TTC549 (cell line): ENCODE measurements around the gene CERS5.
"Not testable (repeated sequence)": the region's sequence is repeated elsewhere in the genome, so short reads cannot be mapped to it uniquely, and the experiment has no call there.

Source experiments
- FAIRE-seq: peaks from 2 replicates; lab custom pipeline; 2012; peaks lifted over from hg19 to GRCh38; lab: Jason Lieb, UNC

CERS5 gene

GRCh38 chr12:50102646-50103309, 64.4 kb downstream of the CERS5 start:
- no peak for FAIRE-seq

GRCh38 chr12:50102131-50102531, 65.0 kb downstream of the CERS5 start:
- FAIRE-seq = no peak

- FAIRE-seq = peak; percentile 74
Measured at GRCh38 chr12:50101663-50102062, 65.5 kb downstream of the CERS5 start.

DNA sequence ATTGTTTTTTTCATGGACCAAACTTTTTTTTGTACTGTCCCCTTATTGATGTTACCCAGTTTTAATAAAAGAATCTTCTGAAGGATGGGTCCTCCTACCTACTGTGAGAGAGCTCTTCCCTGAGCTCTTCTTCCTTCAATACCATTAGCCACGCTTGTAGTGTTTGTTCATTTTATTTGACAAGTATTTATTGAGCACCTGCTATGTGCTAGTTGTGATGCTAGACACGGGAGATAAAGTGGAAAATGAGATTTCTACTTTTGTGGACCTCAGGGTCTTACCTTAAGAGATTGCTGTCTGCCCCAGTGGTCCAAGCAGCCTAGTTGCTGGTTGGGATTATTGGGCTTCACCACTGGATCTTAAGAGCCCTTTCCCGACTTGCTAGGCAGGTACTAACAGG, 66.6 kb downstream of the CERS5 start:
- no peak for FAIRE-seq

GRCh38 chr12:50099302-50100008, 67.7 kb downstream of the CERS5 start:
- no peak for FAIRE-seq

- FAIRE-seq = no peak
Measured at GRCh38 chr12:50097952-50098351, 69.2 kb downstream of the CERS5 start.

GRCh38 chr12:50090391-50090790, 76.8 kb downstream of the CERS5 start:
- no peak for FAIRE-seq

GRCh38 chr12:50089730-50090129, 77.4 kb downstream of the CERS5 start:
- no peak for FAIRE-seq

- FAIRE-seq = no peak
Measured at GRCh38 chr12:50088577-50089335, 78.4 kb downstream of the CERS5 start.

- no peak for FAIRE-seq
Measured at GRCh38 chr12:50087995-50088394, 79.2 kb downstream of the CERS5 start.

DNA sequence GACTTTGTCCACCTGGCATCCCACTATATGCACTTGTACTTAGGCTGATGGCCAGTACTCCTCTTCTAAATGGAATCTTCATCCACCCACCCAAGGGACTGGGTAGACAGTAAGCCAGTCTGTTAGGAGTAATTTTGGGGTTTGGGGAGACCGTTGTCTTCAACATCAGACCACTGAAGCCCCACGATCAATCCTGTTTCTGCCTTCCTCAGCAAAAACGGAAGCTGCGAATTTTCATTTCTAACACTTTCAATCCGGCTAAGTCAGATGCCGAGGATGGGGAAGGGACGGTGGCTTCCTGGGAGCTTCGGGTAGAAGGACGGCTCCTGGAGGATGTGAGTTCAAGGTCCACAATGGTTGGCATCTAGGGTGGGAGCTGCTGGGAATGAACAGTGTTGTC, 80.0 kb downstream of the CERS5 start:
- no peak for FAIRE-seq

DNA sequence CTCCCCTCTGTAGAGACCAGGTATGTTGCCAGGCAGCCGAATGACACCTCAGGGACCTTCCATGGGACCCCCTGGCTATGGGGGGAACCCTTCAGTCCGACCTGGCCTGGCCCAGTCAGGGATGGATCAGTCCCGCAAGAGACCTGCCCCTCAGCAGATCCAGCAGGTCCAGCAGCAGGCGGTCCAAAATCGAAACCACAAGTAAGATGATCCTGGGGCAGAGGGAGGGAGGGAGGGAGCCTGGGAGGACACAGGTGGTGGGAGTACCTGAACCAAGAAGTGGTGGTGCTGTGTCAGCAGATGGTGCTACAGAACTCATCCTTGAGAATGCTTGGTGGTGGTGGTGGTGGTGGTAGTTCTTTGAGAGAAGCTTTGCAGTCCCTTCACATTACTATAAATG, 81.0 kb downstream of the CERS5 start:
- no peak for FAIRE-seq

- FAIRE-seq = no peak
Measured at GRCh38 chr12:50085615-50086072, 81.5 kb downstream of the CERS5 start.

DNA sequence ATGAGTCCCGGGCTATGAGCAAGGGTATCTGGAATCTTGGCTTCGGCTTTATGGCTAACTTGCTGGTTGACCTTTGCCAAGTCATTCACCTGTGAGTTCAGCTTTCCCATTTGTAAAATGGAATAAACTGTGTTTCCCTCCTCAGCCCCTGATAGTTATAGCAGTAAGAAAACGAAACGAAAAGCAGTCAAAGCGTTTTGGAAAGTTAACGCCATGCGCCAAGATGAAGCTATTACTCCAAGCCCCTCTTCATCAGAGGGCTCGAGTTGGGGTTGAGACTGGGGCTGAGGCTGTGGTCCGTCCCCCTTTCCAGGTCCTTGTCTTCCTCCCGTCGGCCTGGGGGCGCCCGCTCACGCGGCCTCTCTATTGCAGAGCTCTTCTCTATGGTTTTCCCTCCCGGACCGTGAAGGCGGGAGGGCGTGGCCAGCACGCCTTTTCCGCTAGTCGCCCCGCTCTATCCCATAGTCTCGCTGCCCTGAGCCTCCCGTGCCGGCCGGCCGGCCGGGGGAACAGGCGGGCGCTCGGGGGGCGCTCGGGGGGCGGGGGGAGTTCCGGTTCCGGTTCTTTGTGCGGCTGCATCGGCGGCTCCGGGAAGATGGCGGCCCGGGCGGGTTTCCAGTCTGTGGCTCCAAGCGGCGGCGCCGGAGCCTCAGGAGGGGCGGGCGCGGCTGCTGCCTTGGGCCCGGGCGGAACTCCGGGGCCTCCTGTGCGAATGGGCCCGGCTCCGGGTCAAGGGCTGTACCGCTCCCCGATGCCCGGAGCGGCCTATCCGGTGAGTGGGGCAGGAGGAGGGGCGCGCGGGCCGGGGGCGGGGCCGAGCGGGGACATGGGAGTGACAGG, 82.2 kb downstream of the CERS5 start, which contains the start of gene SMARCD1:
Gene SMARCD1 (plus strand): TSS at position 568 of the 840 bp plus-strand sequence. CDS start 28 bp downstream, at position 596.
- no peak for FAIRE-seq

DNA sequence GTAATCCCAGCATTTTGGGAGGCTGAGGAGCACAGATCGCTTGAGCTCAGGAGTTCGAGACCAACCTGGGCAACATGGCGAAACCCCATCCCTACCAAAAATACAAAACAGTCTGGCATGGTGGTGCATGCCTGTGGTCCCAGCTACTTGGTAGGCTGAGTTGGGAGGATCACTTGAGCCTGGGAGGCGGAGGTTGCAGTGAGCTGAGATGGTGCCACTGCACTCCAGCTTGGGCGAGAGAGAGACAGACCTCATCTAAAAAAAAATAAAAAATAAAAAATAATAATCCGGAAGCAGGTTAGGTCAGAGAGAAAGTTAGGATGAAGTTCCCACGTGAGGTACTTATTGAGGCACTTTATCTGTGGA, 82.8 kb downstream of the CERS5 start:
- not testable (repeated sequence) for FAIRE-seq

DNA sequence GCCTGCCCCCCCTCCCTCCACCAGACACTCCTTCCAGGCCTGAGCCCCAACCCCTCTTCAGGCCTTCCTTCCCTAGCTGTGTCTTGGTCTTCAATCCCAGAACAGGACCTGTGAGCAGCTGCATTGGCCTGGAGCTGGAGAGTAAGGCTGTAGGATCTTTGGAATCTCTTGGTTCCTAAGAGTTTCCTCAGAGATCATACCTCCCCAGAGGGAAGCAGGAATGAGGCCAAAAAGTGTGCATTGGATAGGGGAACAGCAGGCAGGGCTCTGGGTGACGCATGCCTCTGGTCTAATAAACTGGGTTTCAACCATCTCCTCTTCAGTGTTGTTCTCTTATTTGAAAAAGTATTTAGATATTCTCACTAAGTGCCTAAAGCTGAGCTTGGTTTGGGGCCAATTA, 83.9 kb downstream of the CERS5 start:
- no peak for FAIRE-seq

- no peak for FAIRE-seq
Measured at GRCh38 chr12:50082644-50083043, 84.5 kb downstream of the CERS5 start.

DNA sequence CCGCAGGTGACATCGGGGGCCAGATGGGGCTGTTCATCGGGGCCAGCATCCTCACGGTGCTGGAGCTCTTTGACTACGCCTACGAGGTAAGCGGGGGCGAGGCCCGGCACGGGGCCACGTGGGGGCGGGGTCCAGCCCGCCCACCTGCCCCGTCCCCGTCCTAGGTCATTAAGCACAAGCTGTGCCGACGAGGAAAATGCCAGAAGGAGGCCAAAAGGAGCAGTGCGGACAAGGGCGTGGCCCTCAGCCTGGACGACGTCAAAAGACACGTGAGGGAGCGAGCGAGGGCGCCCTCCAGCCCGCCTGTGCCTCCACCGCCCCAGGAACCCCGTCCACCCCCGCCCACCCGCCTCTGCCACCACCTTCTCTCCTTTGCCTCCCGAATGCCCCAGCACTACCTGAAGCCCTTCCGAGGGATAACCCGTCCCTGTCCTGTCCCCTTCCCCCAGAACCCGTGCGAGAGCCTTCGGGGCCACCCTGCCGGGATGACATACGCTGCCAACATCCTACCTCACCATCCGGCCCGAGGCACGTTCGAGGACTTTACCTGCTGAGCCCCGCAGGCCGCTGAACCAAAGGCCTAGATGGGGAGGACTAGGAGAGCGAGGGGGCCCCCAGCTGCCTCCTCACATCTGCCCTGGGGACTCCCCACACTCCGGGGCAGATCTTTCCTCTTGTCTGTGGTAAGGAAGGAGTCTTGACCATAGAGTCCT, 85.9 kb downstream of the CERS5 start:
- no peak for FAIRE-seq

- no peak for FAIRE-seq
Measured at GRCh38 chr12:50079771-50080170, 87.4 kb downstream of the CERS5 start.
